B cell (primary cell): ENCODE measurements around the gene OR5D13. TPM values are rescaled to one million over a fixed set of nuclear protein-coding genes. Genes with fewer than 3 reads are reported as not detected.

Experiments used
- ATAC-seq: fragments of 200-7000 bp; cut with Tn5 transposase; one replicate; pipeline ENCODE4 v1.10.0; 2021; ENCODE audit warnings: low read depth, mild to moderate bottlenecking, moderate number of reproducible peaks, moderate library complexity
- CTCF ChIA-PET: fragments of 350-600 bp; sonication (Branson Sonifier 250); formaldehyde crosslinking; loops from one replicate; lab custom pipeline; 2021; ENCODE audit warnings: antibody characterized with exemption, inconsistent platforms; lab: Charles Lee
- POLR2A ChIA-PET: fragments of 350-600 bp; sonication (Branson Sonifier 250); formaldehyde crosslinking; loops from one replicate; lab custom pipeline; 2021; ENCODE audit warnings: antibody characterized with exemption; lab: Charles Lee
- DNase-seq: peaks from one replicate; pipeline ENCODE4 v3.0.0; 2013
- H2AFZ ChIP-seq: 2 replicates; pipeline ENCODE4 v1.6.1; 2012; ENCODE audit warnings: mild to moderate bottlenecking, low read depth, low read length; ENCODE audit not compliant: insufficient read depth, poor library complexity, severe bottlenecking
- H3K27ac ChIP-seq, 2 donors: 1 replicate in 1 of 2; 2 replicates in 1 of 2; pipeline ENCODE4 v1.5.1; 2012 to 2013; ENCODE audit warnings: low read length in 2 of 2, mild to moderate bottlenecking in 2 of 2, moderate library complexity in 1 of 2
- H3K27me3 ChIP-seq, 4 experiments: fragments of 200-600 bp in 1 of 4; sonication (generic) in 1 of 4; replicated peaks in 1 of 4; 1 replicate in 2 of 4; 2 replicates in 2 of 4; pipeline versions ENCODE4 v1.6.1 to v1.7.0; 2013 to 2016; ENCODE audit warnings: low read length in 3 of 4, mild to moderate bottlenecking in 2 of 4, mixed read lengths in 1 of 4, moderate library complexity in 1 of 4; ENCODE audit not compliant: insufficient read depth in 4 of 4, control insufficient read depth in 3 of 4; ENCODE audit errors: control extremely low read depth in 1 of 4
- H3K36me3 ChIP-seq, 2 experiments: replicated peaks in 1 of 2; 1 replicate in 1 of 2; 2 replicates in 1 of 2; pipeline versions ENCODE4 v1.6.1 to v1.7.1; 2013; ENCODE audit warnings: low read length in 1 of 2; ENCODE audit not compliant: insufficient read depth in 2 of 2, control insufficient read depth in 1 of 2; ENCODE audit errors: control extremely low read depth in 1 of 2, extremely low read depth in 1 of 2
- H3K4me1 ChIP-seq, 2 donors: fragments of 200-600 bp in 1 of 2; sonication (generic) in 1 of 2; 1 replicate in 1 of 2; 2 replicates in 1 of 2; pipeline versions ENCODE4 v1.5.1 to v1.6.1; 2013 to 2017; ENCODE audit warnings: low read length in 2 of 2; ENCODE audit not compliant: control insufficient read depth in 2 of 2, insufficient read depth in 2 of 2
- H3K4me2 ChIP-seq: replicated peaks from 2 replicates; pipeline ENCODE3; 2012; ENCODE audit warnings: mild to moderate bottlenecking, low read depth, low read length; ENCODE audit not compliant: poor library complexity, severe bottlenecking
- H3K4me3 ChIP-seq, 5 experiments: fragments of 200-600 bp in 1 of 5; sonication (generic) in 1 of 5; 1 replicate in 3 of 5; 2 replicates in 2 of 5; pipeline versions ENCODE4 v1.5.1 to v1.7.0; 2011 to 2016; ENCODE audit warnings: low read length in 4 of 5, mild to moderate bottlenecking in 4 of 5, low read depth in 2 of 5, control low read depth in 1 of 5, moderate library complexity in 1 of 5; ENCODE audit not compliant: insufficient read depth in 1 of 5; ENCODE audit errors: control extremely low read depth in 1 of 5, extremely low read depth in 1 of 5
- H3K79me2 ChIP-seq: fragments of 200-600 bp; sonication (generic); one replicate; pipeline ENCODE4 v1.6.0; 2016; ENCODE audit warnings: low read length; ENCODE audit not compliant: control insufficient read depth, insufficient read depth
- H3K9ac ChIP-seq: fragments of 200-600 bp; sonication (generic); 2 replicates; pipeline ENCODE4 v1.6.1; 2017; ENCODE audit warnings: mild to moderate bottlenecking, low read length, moderate library complexity
- H3K9me3 ChIP-seq, 3 donors: one replicate each; pipeline versions ENCODE4 v1.6.1 to v1.7.1; 2013; ENCODE audit warnings: low read length in 2 of 3; ENCODE audit not compliant: control insufficient read depth in 2 of 3, insufficient read depth in 1 of 3; ENCODE audit errors: control extremely low read depth in 1 of 3
- H4K20me1 ChIP-seq: 2 replicates; pipeline ENCODE4 v1.6.0; 2012; ENCODE audit warnings: mild to moderate bottlenecking, low read length; ENCODE audit not compliant: insufficient read depth, control insufficient read depth, poor library complexity, severe bottlenecking
- H3K27ac Mint-ChIP-seq: one replicate; pipeline ENCODE4 v1.8.0; 2021; ENCODE audit warnings: mixed read lengths
- H3K27me3 Mint-ChIP-seq: one replicate; pipeline ENCODE4 v1.8.0; 2021; ENCODE audit warnings: mixed read lengths
- H3K4me1 Mint-ChIP-seq: one replicate; pipeline ENCODE4 v1.8.0; 2021; ENCODE audit warnings: mixed read lengths
- H3K4me3 Mint-ChIP-seq: one replicate; pipeline ENCODE4 v1.8.0; 2021; ENCODE audit warnings: mixed read lengths
- H3K9me3 Mint-ChIP-seq: one replicate; pipeline ENCODE4 v1.8.0; 2022; ENCODE audit warnings: mixed read lengths; ENCODE audit not compliant: insufficient read depth
- EZH2 ChIP-seq: IDR thresholded peaks from 2 replicates; pipeline ENCODE4 v1.6.1; 2012; ENCODE audit warnings: borderline replicate concordance, low read depth, mild to moderate bottlenecking, moderate library complexity, low read length; ENCODE audit not compliant: insufficient read depth, poor library complexity, severe bottlenecking
- WGBS: methylation state at CpG from one replicate; pipeline ENCODE4 v1.1.5; 2013; ENCODE audit warnings: missing lambda C conversion rate; ENCODE audit not compliant: insufficient coverage; 5-methylcytosine and 5-hydroxymethylcytosine counted together
- intact Hi-C: fragments of 100-400 bp; cut with micrococcal nuclease; formaldehyde crosslinking; loops from one replicate; pipeline ENCODE4 v1.10.0; 2022
- polyA plus RNA-seq: library from polyadenylated mRNA; depleted of rRNA; stranded (reverse); fragments of >200 nt; gene quantifications from 2 replicates; pipeline ENCODE4 v1.2.3, GENCODE V29; 2012
- total RNA-seq, 2 donors: library from RNA; stranded (reverse); fragments of 120-200 nt in 1 of 2; gene quantifications; 1 replicate in 1 of 2; 2 replicates in 1 of 2; pipeline versions ENCODE4 v1.2.3 to v1.2.4, GENCODE V29; 2013 to 2022
- TF ChIP-seq, protein P1 (sequence below): fragments of 200-600 bp; IDR thresholded peaks from one replicate; pipeline ENCODE4 v1.8.0; 2022; ENCODE audit warnings: antibody characterized with exemption, mild to moderate bottlenecking

OR5D13 gene
- total and polyA plus RNA-seq, 2 donors (not counting 1 experiment from before 2014, with no cell fraction given): not detected

DNA sequence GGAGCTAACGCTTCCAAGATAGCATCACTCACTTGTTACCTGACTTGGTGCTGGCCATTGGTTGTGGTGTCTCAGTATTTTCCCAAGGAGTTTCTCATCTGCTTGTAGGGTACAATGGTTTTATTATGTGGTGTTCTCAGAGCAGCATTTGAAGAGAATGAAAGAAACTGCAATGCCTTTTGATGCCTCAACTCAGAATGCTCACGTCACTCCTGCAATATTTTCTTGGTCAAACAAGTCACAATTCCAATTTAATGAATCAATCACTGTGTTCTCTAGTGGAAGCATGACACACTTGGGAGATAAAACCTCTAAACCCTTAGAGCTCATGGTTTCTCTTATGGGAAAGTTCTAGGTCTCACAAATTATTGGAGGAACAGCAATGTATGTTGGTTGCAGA, 20.1 kb downstream of the OR5D13 start:
- Histone ChIP-seq H3K27me3 (no peaks in the 10 kb centered on the region), H3K36me3 (no peaks in the 10 kb centered on the region), H2AFZ (no peak overlapping the region), H3K79me2 (no peaks in the 10 kb centered on the region), H4K20me1 (no peaks in the 10 kb centered on the region), H3K4me2 (no peak overlapping the region), H3K9me3 (peaks cover 0 to 6% (median 1%) of the 10 kb centered on the region in 3 donors), H3K4me1 (no peaks in the 10 kb centered on the region), H3K9ac (no peak overlapping the region), H3K4me3 (no peak overlapping the region), H3K27ac (no peak overlapping the region)
- ATAC-seq (no peak), DNase-seq (no peak)
- no peaks in the 10 kb centered on the region for H3K9me3 Mint-ChIP-seq
- H3K4me1 Mint-ChIP-seq: no peaks in the 10 kb centered on the region
- WGBS: 80% methylated on average over 1 of the region's 2 CpGs
- ChIA-PET POLR2A (no interaction called here), CTCF (no interaction called here)
- no peak overlapping the region for H3K4me3 Mint-ChIP-seq
- H3K27me3 Mint-ChIP-seq: no peaks in the 10 kb centered on the region
- H3K27ac Mint-ChIP-seq: no peak overlapping the region
- TF ChIP-seq, protein P1, sequence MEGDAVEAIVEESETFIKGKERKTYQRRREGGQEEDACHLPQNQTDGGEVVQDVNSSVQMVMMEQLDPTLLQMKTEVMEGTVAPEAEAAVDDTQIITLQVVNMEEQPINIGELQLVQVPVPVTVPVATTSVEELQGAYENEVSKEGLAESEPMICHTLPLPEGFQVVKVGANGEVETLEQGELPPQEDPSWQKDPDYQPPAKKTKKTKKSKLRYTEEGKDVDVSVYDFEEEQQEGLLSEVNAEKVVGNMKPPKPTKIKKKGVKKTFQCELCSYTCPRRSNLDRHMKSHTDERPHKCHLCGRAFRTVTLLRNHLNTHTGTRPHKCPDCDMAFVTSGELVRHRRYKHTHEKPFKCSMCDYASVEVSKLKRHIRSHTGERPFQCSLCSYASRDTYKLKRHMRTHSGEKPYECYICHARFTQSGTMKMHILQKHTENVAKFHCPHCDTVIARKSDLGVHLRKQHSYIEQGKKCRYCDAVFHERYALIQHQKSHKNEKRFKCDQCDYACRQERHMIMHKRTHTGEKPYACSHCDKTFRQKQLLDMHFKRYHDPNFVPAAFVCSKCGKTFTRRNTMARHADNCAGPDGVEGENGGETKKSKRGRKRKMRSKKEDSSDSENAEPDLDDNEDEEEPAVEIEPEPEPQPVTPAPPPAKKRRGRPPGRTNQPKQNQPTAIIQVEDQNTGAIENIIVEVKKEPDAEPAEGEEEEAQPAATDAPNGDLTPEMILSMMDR: no peak
- no peak for TF ChIP-seq EZH2
- intact Hi-C loops: no loop called here

DNA sequence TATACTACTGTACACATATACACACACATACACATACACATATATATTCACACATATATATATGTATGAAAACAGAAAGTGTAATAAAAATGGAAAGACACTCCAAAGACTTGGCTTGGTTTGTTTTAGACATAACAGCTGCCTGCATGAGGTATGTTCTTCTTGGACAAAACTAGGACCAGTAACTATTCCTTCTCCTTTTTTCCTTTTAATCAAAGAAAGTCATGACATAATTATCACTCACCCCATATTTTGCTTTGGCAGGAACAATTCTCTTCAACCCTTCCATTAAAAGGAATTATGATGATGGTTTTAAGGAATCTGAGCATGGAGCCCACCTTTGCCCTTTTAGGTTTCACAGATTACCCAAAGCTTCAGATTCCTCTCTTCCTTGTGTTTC, 22.0 kb downstream of the OR5D13 start, which contains the start of gene OR5D14:
OR5D14 (plus strand) TSS at position 301 of the 400 bp plus-strand sequence; CDS start at position 301, 0 bp downstream.
- Mint-ChIP-seq H3K27ac (no peak within 1 kb of the TSS), H3K4me3 (no peak within 1 kb of the TSS), H3K27me3 (no peaks in the 10 kb centered on the region), H3K4me1 (no peaks in the 10 kb centered on the region), H3K9me3 (no peaks in the 10 kb centered on the region)
- intact Hi-C loops: no loop called here
- H3K79me2 ChIP-seq: no peaks in the 10 kb centered on the region
- TF ChIP-seq, protein P1: no peak
- TF ChIP-seq EZH2: no peak
- no peaks in the 10 kb centered on the region for H3K27me3 ChIP-seq
- ATAC-seq (no peak), DNase-seq (no peak)
- H2AFZ ChIP-seq: no peak within 1 kb of the TSS
- CTCF ChIA-PET: no interaction called here
- H3K4me3 ChIP-seq: no peak within 1 kb of the TSS
- H3K4me1 ChIP-seq: no peaks in the 10 kb centered on the region
- H4K20me1 ChIP-seq: no peaks in the 10 kb centered on the region
- no peak within 1 kb of the TSS for H3K9ac ChIP-seq
- H3K27ac ChIP-seq: no peak within 1 kb of the TSS
- POLR2A ChIA-PET: no interaction called here
- H3K9me3 ChIP-seq: peaks cover 0 to 6% (median 0%) of the 10 kb centered on the region in 3 donors
- H3K36me3 ChIP-seq: no peaks in the 10 kb centered on the region
- no peak within 1 kb of the TSS for H3K4me2 ChIP-seq
